IMR-90 (cell line): ENCODE results near the gene FPR2. TPM values are rescaled to one million over a fixed set of nuclear protein-coding genes. Genes with fewer than 3 reads are reported as not detected.

ENCODE experiments used
- ATAC-seq: fragments of 200-7000 bp; cut with Tn5 transposase; 2 replicates; pipeline ENCODE4 v1.9.1; 2020; ENCODE audit warnings: low read depth, mild to moderate bottlenecking, moderate library complexity
- BruUV-seq: library from RNA; stranded (reverse); fragments of 400-500 nt; replicated peaks from 2 replicates; lab custom pipeline; 2021; lab: Mats Ljungman, UMichigan
- CTCF ChIA-PET: fragments of 300-600 bp; formaldehyde crosslinking; extraction: SDS; loops from one replicate; lab custom pipeline; 2021; ENCODE audit warnings: antibody characterized with exemption; lab: Yijun Ruan, JAX
- POLR2A ChIA-PET: fragments of 300-600 bp; sonication (Branson Sonifier 250); formaldehyde crosslinking; loops from one replicate; lab custom pipeline; 2022; ENCODE audit warnings: antibody characterized with exemption; ENCODE audit not compliant: unreplicated experiment; lab: Charles Lee
- DNase-seq: peaks from one replicate; pipeline ENCODE4 v3.0.0; 2013
- H2AFZ ChIP-seq: replicated peaks from 2 replicates; pipeline ENCODE3; 2013; ENCODE audit warnings: low read length, mild to moderate bottlenecking; ENCODE audit not compliant: poor library complexity
- H2AK5ac ChIP-seq: 2 replicates; pipeline ENCODE4 v1.6.1; 2013; ENCODE audit warnings: low read depth, low read length, inconsistent platforms
- H2AK9ac ChIP-seq: replicated peaks from 2 replicates; pipeline ENCODE3; 2013; ENCODE audit warnings: mild to moderate bottlenecking, low read depth, low read length, moderate library complexity; ENCODE audit not compliant: poor library complexity
- H2BK120ac ChIP-seq: 2 replicates; pipeline ENCODE4 v1.6.1; 2013; ENCODE audit warnings: low read depth, low read length, inconsistent platforms
- H2BK15ac ChIP-seq: 3 replicates; pipeline ENCODE4 v1.6.1; 2013; ENCODE audit warnings: low read depth, low read length, inconsistent platforms
- H2BK20ac ChIP-seq: 2 replicates; pipeline ENCODE4 v1.6.1; 2013; ENCODE audit warnings: low read depth, mild to moderate bottlenecking, inconsistent platforms, low read length, moderate library complexity
- H2BK5ac ChIP-seq: 2 replicates; pipeline ENCODE4 v1.6.1; 2013; ENCODE audit warnings: mild to moderate bottlenecking, low read depth, low read length, inconsistent platforms; ENCODE audit not compliant: poor library complexity, severe bottlenecking
- H3K14ac ChIP-seq: replicated peaks from 2 replicates; pipeline ENCODE4 v1.6.1; 2013; ENCODE audit warnings: low read depth, low read length, inconsistent platforms
- H3K18ac ChIP-seq: 2 replicates; pipeline ENCODE4 v1.6.1; 2013; ENCODE audit warnings: low read depth, low read length, control low read depth
- H3K23ac ChIP-seq: 2 replicates; pipeline ENCODE4 v1.6.1; 2013; ENCODE audit warnings: low read depth, low read length, inconsistent platforms
- H3K27ac ChIP-seq: 2 replicates; pipeline ENCODE4 v1.5.1; 2013; ENCODE audit warnings: mild to moderate bottlenecking, control low read depth, low read length; ENCODE audit not compliant: insufficient read depth
- H3K27me3 ChIP-seq: 2 replicates; pipeline ENCODE4 v1.6.1; 2013; ENCODE audit warnings: low read length; ENCODE audit not compliant: control insufficient read depth, insufficient read depth
- H3K36me3 ChIP-seq: 2 replicates; pipeline ENCODE4 v1.6.1; 2013; ENCODE audit warnings: low read length, mixed read lengths; ENCODE audit not compliant: control insufficient read depth, insufficient read depth
- H3K4ac ChIP-seq: 2 replicates; pipeline ENCODE4 v1.6.1; 2013; ENCODE audit warnings: low read depth, low read length, inconsistent platforms
- H3K4me1 ChIP-seq: 2 replicates; pipeline ENCODE4 v1.6.1; 2013; ENCODE audit warnings: low read length, mixed read lengths; ENCODE audit not compliant: control insufficient read depth, insufficient read depth
- H3K4me2 ChIP-seq: 2 replicates; pipeline ENCODE4 v1.6.1; 2013; ENCODE audit warnings: low read depth, mild to moderate bottlenecking, control low read depth, low read length, moderate library complexity
- H3K4me3 ChIP-seq: 2 replicates; pipeline ENCODE4 v1.5.1; 2013; ENCODE audit warnings: low read depth, mild to moderate bottlenecking, control low read depth, low read length, moderate library complexity; ENCODE audit not compliant: insufficient read depth
- H3K56ac ChIP-seq: 2 replicates; pipeline ENCODE4 v1.6.1; 2013; ENCODE audit warnings: low read length, inconsistent platforms; ENCODE audit not compliant: insufficient read depth; ENCODE audit errors: extremely low read depth
- H3K79me1 ChIP-seq, 2 experiments: 2 replicates each; pipeline ENCODE4 v1.6.1; 2013; ENCODE audit warnings: low read length in 2 of 2, inconsistent platforms in 1 of 2, low read depth in 1 of 2
- H3K9ac ChIP-seq: 2 replicates; pipeline ENCODE4 v1.6.1; 2013; ENCODE audit warnings: low read depth, low read length, control low read depth
- H3K9me1 ChIP-seq: 2 replicates; pipeline ENCODE4 v1.6.1; 2013; ENCODE audit warnings: low read length, inconsistent platforms; ENCODE audit not compliant: insufficient read depth
- H3K9me3 ChIP-seq: 2 replicates; pipeline ENCODE4 v1.6.1; 2013; ENCODE audit warnings: low read length; ENCODE audit not compliant: control insufficient read depth, insufficient read depth
- H4K20me1 ChIP-seq: 2 replicates; pipeline ENCODE4 v1.6.1; 2013; ENCODE audit warnings: low read length, inconsistent platforms; ENCODE audit not compliant: insufficient read depth
- H4K5ac ChIP-seq: 2 replicates; pipeline ENCODE4 v1.6.1; 2013; ENCODE audit warnings: mild to moderate bottlenecking, low read depth, low read length, control low read depth
- H4K8ac ChIP-seq, 2 experiments: 2 replicates each; pipeline ENCODE4 v1.6.1; 2013; ENCODE audit warnings: low read depth in 2 of 2, low read length in 2 of 2, control low read depth in 1 of 2, inconsistent platforms in 1 of 2
- H4K91ac ChIP-seq: 2 replicates; pipeline ENCODE4 v1.6.1; 2013; ENCODE audit warnings: low read depth, low read length, inconsistent platforms; ENCODE audit not compliant: insufficient read depth
- BHLHE40 ChIP-seq: fragments of 150-350 bp; IDR thresholded peaks from 2 replicates; pipeline ENCODE4 v1.6.1; 2016; ENCODE audit warnings: mild to moderate bottlenecking, low read depth, low read length
- CEBPB ChIP-seq: IDR thresholded peaks from 2 replicates; pipeline ENCODE4 v1.6.1; 2012; ENCODE audit warnings: low read depth, low read length, improper control_type of control experiment
- FOS ChIP-seq: fragments of 150-350 bp; IDR thresholded peaks from 2 replicates; pipeline ENCODE4 v1.6.1; 2016; ENCODE audit warnings: low read depth, low read length
- MAZ ChIP-seq: IDR thresholded peaks from 2 replicates; pipeline ENCODE4 v1.6.1; 2012; ENCODE audit warnings: low read depth, mild to moderate bottlenecking, low read length, improper control_type of control experiment, moderate library complexity, borderline replicate concordance
- MXI1 ChIP-seq: IDR thresholded peaks from 2 replicates; pipeline ENCODE4 v1.6.1; 2012; ENCODE audit warnings: low read depth, mild to moderate bottlenecking, low read length, moderate library complexity, borderline replicate concordance
- POLR2A ChIP-seq: IDR thresholded peaks from 2 replicates; pipeline ENCODE4 v1.6.1; 2012; ENCODE audit warnings: mild to moderate bottlenecking, low read depth, low read length
- RAD21 ChIP-seq: IDR thresholded peaks from 2 replicates; pipeline ENCODE4 v1.6.1; 2012; ENCODE audit warnings: low read length, improper control_type of control experiment
- RCOR1 ChIP-seq: IDR thresholded peaks from 2 replicates; pipeline ENCODE4 v1.6.1; 2012; ENCODE audit warnings: mild to moderate bottlenecking, low read length, improper control_type of control experiment; ENCODE audit not compliant: insufficient replicate concordance
- RFX5 ChIP-seq: IDR thresholded peaks from 2 replicates; pipeline ENCODE4 v1.8.0; 2012; ENCODE audit warnings: low read depth, mild to moderate bottlenecking, low read length, moderate library complexity
- SMC3 ChIP-seq: fragments of 150-350 bp; IDR thresholded peaks from 2 replicates; pipeline ENCODE4 v1.6.1; 2016; ENCODE audit warnings: low read depth, mild to moderate bottlenecking, antibody characterized with exemption, low read length, moderate library complexity
- WGBS, 2 experiments: methylation state at CpG; one replicate each; pipeline versions ENCODE4 v1.1.5 to v1.1.7; 2013; ENCODE audit warnings: missing lambda C conversion rate in 2 of 2; ENCODE audit not compliant: insufficient read length in 1 of 2; ENCODE audit errors: extremely low coverage in 2 of 2; 5-methylcytosine and 5-hydroxymethylcytosine counted together
- dilution Hi-C: fragments of 300-500 bp; cut with HindIII; formaldehyde crosslinking; loops from one replicate; pipeline ENCODE4 v1.14.3; 2018; ENCODE audit warnings: low sequenced_read_pairs; ENCODE audit not compliant: unreplicated experiment
- in situ Hi-C: fragments of 300-500 bp; cut with MboI; formaldehyde crosslinking; loops from 3 replicates; pipeline ENCODE4 v1.14.3; 2019; ENCODE audit warnings: low sequenced_read_pairs, inconsistent platforms, mixed read lengths
- intact Hi-C: fragments of 100-400 bp; cut with micrococcal nuclease; formaldehyde crosslinking; loops from 2 replicates; pipeline ENCODE4 v1.10.0; 2022
- polyA plus RNA-seq, 3 experiments: library from polyadenylated mRNA; depleted of rRNA; stranded (reverse); fragments of >200 nt; gene quantifications; 2 replicates each; pipeline ENCODE4 v1.2.3, GENCODE V29; 2012; ENCODE audit warnings: low replicate concordance in 1 of 3
- total RNA-seq: library from RNA; depleted of rRNA; stranded (reverse); fragments of >200 nt; gene quantifications from 2 replicates; pipeline ENCODE4 v1.2.3, GENCODE V29; 2012
- TF ChIP-seq, protein P1 (sequence below): fragments of 150-350 bp; IDR thresholded peaks from 2 replicates; pipeline ENCODE4 v1.6.1; 2017; ENCODE audit warnings: mild to moderate bottlenecking, antibody characterized with exemption, low read length, low read depth
- TF ChIP-seq, protein P2 (sequence below): fragments of 150-350 bp; IDR thresholded peaks from 2 replicates; pipeline ENCODE4 v1.6.1; 2016; ENCODE audit warnings: low read depth, mild to moderate bottlenecking, low read length, moderate library complexity, borderline replicate concordance

Gene FPR2
- total and polyA plus RNA-seq, 2 of the 4 experiments (the other 2 are of a cell fraction), result not detected

DNA sequence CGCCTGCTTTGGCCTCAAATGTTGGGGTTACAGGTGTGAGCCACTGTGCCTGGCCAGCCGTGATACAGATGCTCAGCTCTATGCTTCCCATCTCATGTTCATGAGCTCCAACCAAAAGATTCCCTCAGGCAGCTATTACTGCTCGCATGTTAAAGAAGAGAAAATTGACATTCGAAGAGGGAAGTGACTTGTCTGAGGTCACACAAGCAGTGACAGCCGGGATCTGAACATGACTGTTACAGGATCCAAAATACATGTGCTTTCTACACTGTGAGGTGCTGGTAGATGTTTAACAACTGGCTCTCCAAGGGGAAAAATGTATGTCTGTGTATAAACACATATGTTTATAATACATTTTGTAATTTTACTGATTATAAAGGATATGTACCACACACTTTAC is 20.6 kb upstream of the FPR2 start:
- intact Hi-C loops, result no loop called here
- POLR2A ChIA-PET, result no interaction called here
- no peak overlapping the region for H3K14ac ChIP-seq
- no peak overlapping the region for H3K23ac ChIP-seq
- no peak for ATAC-seq
- no peak overlapping the region for H3K27ac ChIP-seq
- no peak overlapping the region for H2BK120ac ChIP-seq
- dilution Hi-C loops, result no loop called here
- BruUV-seq, result no TSS peak
- H3K4me2 ChIP-seq, result no peak overlapping the region
- no peak overlapping the region for H4K8ac ChIP-seq
- no peak overlapping the region for H3K9ac ChIP-seq
- H3K27me3 ChIP-seq, result no peaks in the 10 kb centered on the region
- H3K9me3 ChIP-seq, result 0 out of 2 replicates have a peak, but pooled peaks cover 1% of the 10 kb centered on the region
- no peak overlapping the region for H3K4ac ChIP-seq
- no peak overlapping the region for H2BK20ac ChIP-seq
- no peak for TF ChIP-seq MAZ
- TF ChIP-seq, protein P1, sequence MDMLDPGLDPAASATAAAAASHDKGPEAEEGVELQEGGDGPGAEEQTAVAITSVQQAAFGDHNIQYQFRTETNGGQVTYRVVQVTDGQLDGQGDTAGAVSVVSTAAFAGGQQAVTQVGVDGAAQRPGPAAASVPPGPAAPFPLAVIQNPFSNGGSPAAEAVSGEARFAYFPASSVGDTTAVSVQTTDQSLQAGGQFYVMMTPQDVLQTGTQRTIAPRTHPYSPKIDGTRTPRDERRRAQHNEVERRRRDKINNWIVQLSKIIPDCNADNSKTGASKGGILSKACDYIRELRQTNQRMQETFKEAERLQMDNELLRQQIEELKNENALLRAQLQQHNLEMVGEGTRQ, result no peak
- TF ChIP-seq RCOR1, result no peak
- no peak for TF ChIP-seq POLR2A
- TF ChIP-seq, protein P2, sequence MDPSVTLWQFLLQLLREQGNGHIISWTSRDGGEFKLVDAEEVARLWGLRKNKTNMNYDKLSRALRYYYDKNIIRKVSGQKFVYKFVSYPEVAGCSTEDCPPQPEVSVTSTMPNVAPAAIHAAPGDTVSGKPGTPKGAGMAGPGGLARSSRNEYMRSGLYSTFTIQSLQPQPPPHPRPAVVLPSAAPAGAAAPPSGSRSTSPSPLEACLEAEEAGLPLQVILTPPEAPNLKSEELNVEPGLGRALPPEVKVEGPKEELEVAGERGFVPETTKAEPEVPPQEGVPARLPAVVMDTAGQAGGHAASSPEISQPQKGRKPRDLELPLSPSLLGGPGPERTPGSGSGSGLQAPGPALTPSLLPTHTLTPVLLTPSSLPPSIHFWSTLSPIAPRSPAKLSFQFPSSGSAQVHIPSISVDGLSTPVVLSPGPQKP, result no peak
- no peak for TF ChIP-seq MXI1
- no peak for TF ChIP-seq CEBPB
- TF ChIP-seq FOS, result no peak
- TF ChIP-seq RFX5, result no peak
- no peak for TF ChIP-seq BHLHE40
- TF ChIP-seq RAD21, result no peak
- no peak for TF ChIP-seq SMC3
- no peak overlapping the region for H2AFZ ChIP-seq
- no peak overlapping the region for H2AK9ac ChIP-seq
- H2BK5ac ChIP-seq, result no peak overlapping the region
- no peak overlapping the region for H2AK5ac ChIP-seq
- no peaks in the 10 kb centered on the region for H3K4me1 ChIP-seq
- CTCF ChIA-PET, result no interaction called here
- H4K91ac ChIP-seq, result no peak overlapping the region
- WGBS, 2 experiments, result 10% methylated on average over 2 of the region's 5 CpGs; no CpG with 5 or more reads in 1 of the 2 experiments
- H3K79me1 ChIP-seq, result no peaks in the 10 kb centered on the region
- H3K36me3 ChIP-seq, result no peaks in the 10 kb centered on the region
- no peak overlapping the region for H3K56ac ChIP-seq
- DNase-seq, result no peak
- H4K5ac ChIP-seq, result no peak overlapping the region
- H3K9me1 ChIP-seq, result no peaks in the 10 kb centered on the region
- H3K18ac ChIP-seq, result no peak overlapping the region
- H3K4me3 ChIP-seq, result no peak overlapping the region
- no peak overlapping the region for H2BK15ac ChIP-seq
- in situ Hi-C loops, result no loop called here
- no peaks in the 10 kb centered on the region for H4K20me1 ChIP-seq
